Measurements from ENCODE around the gene DBN1. TPM values are rescaled to one million over a fixed set of nuclear protein-coding genes. Genes with fewer than 3 reads are reported as not detected.

The DBN1 gene
- total RNA-seq, 2 experiments from 2014 or later: 101 to 105 TPM

- TF ChIP-seq CTCF (IDR thresholded peaks at IDR 0.05): no peak
- Mint-ChIP-seq H3K27me3 (no peaks in the 10 kb centered on the region), H3K4me3 (no peak overlapping the region), H3K27ac (no peak overlapping the region), H3K36me3 (ENCODE audit: low read depth) (peaks cover 71% of the 10 kb centered on the region), H3K4me1 (ENCODE audit: low read depth) (peaks cover 41% of the 10 kb centered on the region), H3K9me3 (no peaks in the 10 kb centered on the region)
- CTCF ChIA-PET: interaction anchor here (9.4 kb wide), 1 partner anchor 11 kb away, joined by 65 read pairs; no protein-coding TSS in a partner anchor
- POLR2A ChIA-PET: no interaction called here
- DNase-seq: no peak
- no peak for ATAC-seq
- intact Hi-C loops (cut with micrococcal nuclease): no loop called here
Measured at GRCh38 chr5:177512736-177513380, 39.4 kb upstream of the DBN1 start.

GRCh38 chr5:177511796-177512675 is 38.6 kb upstream of the DBN1 start:
- peaks cover 41% of the 10 kb centered on the region for H3K4me1 Mint-ChIP-seq (ENCODE audit: low read depth)
- no peak overlapping the region for H3K4me3 Mint-ChIP-seq
- no peaks in the 10 kb centered on the region for H3K27me3 Mint-ChIP-seq
- H3K27ac Mint-ChIP-seq: no peak overlapping the region
- TF ChIP-seq CTCF (IDR thresholded peaks at IDR 0.05): no peak
- intact Hi-C loops (cut with micrococcal nuclease): no loop called here
- H3K9me3 Mint-ChIP-seq: no peaks in the 10 kb centered on the region
- no peak for ATAC-seq
- CTCF ChIA-PET: interaction anchor here (1.4 to 9.4 kb wide), 2 partner anchors 10 to 121 kb away, joined by 3 to 65 read pairs; no protein-coding TSS in a partner anchor
- POLR2A ChIA-PET: no interaction called here
- peaks cover 67% of the 10 kb centered on the region for H3K36me3 Mint-ChIP-seq (ENCODE audit: low read depth)
- DNase-seq: no peak

- Mint-ChIP-seq H3K27ac (no peak overlapping the region), H3K9me3 (no peaks in the 10 kb centered on the region), H3K4me1 (ENCODE audit: low read depth) (peaks cover 41% of the 10 kb centered on the region), H3K36me3 (ENCODE audit: low read depth) (peaks cover 60% of the 10 kb centered on the region), H3K4me3 (no peak overlapping the region), H3K27me3 (no peaks in the 10 kb centered on the region)
- ChIA-PET CTCF (interaction anchor here (1.0 to 9.4 kb wide), 4 partner anchors 9 to 121 kb away, joined by 3 to 65 read pairs (median 3); no protein-coding TSS in a partner anchor), POLR2A (interaction anchor here (1.4 kb wide), 1 partner anchor 9 kb away, joined by 5 read pairs; no protein-coding TSS in a partner anchor)
- TF ChIP-seq CTCF (IDR thresholded peaks at IDR 0.05): no peak
- ATAC-seq (no peak), DNase-seq (no peak)
- intact Hi-C loops (cut with micrococcal nuclease): no loop called here
Measured at GRCh38 chr5:177511181-177511580, 37.7 kb upstream of the DBN1 start.

GRCh38 chr5:177510567-177511053 is 37.2 kb upstream of the DBN1 start:
- DNase-seq: no peak
- Mint-ChIP-seq H3K36me3 (ENCODE audit: low read depth) (peaks cover 54% of the 10 kb centered on the region), H3K27ac (no peak overlapping the region), H3K9me3 (no peaks in the 10 kb centered on the region), H3K4me1 (ENCODE audit: low read depth) (peaks cover 36% of the 10 kb centered on the region), H3K27me3 (no peaks in the 10 kb centered on the region), H3K4me3 (no peak overlapping the region)
- POLR2A ChIA-PET: interaction anchor here (0.6 to 1.4 kb wide), 4 partner anchors 9 to 82 kb away, joined by 3 to 5 read pairs (median 3); no protein-coding TSS in a partner anchor
- no peak for ATAC-seq
- CTCF ChIA-PET: interaction anchor here (1.0 to 9.4 kb wide), 4 partner anchors 9 to 120 kb away, joined by 3 to 65 read pairs (median 3); no protein-coding TSS in a partner anchor
- intact Hi-C loops (cut with micrococcal nuclease): no loop called here
- TF ChIP-seq CTCF (IDR thresholded peaks at IDR 0.05): no peak

Data from activated CD8-positive, alpha-beta T cell treated with anti-CD3 and anti-CD28 coated beads for 36 hours (primary cell).